GM12864 (cell line): Measurements from ENCODE around the gene CTSF.

ENCODE experiments used
- DNase-seq: peaks from one replicate; pipeline ENCODE4 v3.0.0-alpha.2; 2011; ENCODE audit warnings: low read depth
- H3K4me3 ChIP-seq: 2 replicates; pipeline ENCODE4 v1.5.1; 2011; ENCODE audit warnings: mild to moderate bottlenecking, low read depth, low read length, control low read depth
- TF ChIP-seq, protein P1 (sequence below): IDR thresholded peaks from 2 replicates; pipeline ENCODE4 v1.5.1; 2011; ENCODE audit warnings: low read depth, mild to moderate bottlenecking, moderate library complexity, low read length, control low read depth, inconsistent platforms; ENCODE audit errors: missing control alignments

The CTSF gene

GRCh38 chr11:66529655-66530054 lies 38.8 kb downstream of the CTSF start:
- no peak for DNase-seq
- TF ChIP-seq, protein P1, sequence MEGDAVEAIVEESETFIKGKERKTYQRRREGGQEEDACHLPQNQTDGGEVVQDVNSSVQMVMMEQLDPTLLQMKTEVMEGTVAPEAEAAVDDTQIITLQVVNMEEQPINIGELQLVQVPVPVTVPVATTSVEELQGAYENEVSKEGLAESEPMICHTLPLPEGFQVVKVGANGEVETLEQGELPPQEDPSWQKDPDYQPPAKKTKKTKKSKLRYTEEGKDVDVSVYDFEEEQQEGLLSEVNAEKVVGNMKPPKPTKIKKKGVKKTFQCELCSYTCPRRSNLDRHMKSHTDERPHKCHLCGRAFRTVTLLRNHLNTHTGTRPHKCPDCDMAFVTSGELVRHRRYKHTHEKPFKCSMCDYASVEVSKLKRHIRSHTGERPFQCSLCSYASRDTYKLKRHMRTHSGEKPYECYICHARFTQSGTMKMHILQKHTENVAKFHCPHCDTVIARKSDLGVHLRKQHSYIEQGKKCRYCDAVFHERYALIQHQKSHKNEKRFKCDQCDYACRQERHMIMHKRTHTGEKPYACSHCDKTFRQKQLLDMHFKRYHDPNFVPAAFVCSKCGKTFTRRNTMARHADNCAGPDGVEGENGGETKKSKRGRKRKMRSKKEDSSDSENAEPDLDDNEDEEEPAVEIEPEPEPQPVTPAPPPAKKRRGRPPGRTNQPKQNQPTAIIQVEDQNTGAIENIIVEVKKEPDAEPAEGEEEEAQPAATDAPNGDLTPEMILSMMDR = no peak
- no peak overlapping the region for H3K4me3 ChIP-seq

DNA sequence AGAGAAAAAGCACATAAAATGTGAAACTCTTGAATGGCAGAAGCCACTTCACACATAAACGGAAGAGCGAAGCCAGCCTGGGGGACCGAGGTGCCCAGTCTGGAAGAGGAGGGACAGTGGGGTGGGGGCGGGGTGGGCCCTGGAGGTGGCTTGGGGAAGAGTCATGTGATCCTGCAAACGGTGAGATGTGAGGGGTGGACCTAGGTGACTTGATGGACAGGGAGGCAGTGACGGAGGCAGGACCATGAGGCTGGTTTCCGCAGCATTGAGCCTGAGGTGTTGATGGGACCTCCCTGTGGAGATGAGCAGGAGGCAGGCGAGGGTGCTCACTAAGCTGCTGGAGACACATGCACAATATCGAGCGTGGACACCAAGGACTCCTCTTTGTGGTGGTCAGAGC lies 39.3 kb downstream of the CTSF start:
- no peak overlapping the region for H3K4me3 ChIP-seq
- TF ChIP-seq, protein P1 = no peak
- no peak for DNase-seq

- no peak overlapping the region for H3K4me3 ChIP-seq
- DNase-seq = no peak
- TF ChIP-seq, protein P1 = no peak
These were observed 43.9 kb downstream of the CTSF start for GRCh38 chr11:66524304-66525040.

- TF ChIP-seq, protein P1 = no peak
- no peak overlapping the region for H3K4me3 ChIP-seq
- DNase-seq = no peak
These were observed 44.8 kb downstream of the CTSF start for GRCh38 chr11:66523611-66524010.
